Astrocyte (in vitro differentiated cells and primary cell): ENCODE results near the gene SHROOM3. TPM values are rescaled to one million over a fixed set of nuclear protein-coding genes. Genes with fewer than 3 reads are reported as not detected.

Source experiments
- DNase-seq: peaks from one replicate; pipeline ENCODE4 v3.0.0-alpha.2; 2010; ENCODE audit warnings: low read depth
- FAIRE-seq: peaks from 2 replicates; lab custom pipeline; 2011; peaks lifted over from hg19 to GRCh38; lab: Jason Lieb, UNC
- H2AFZ ChIP-seq: 2 replicates; pipeline ENCODE4 v1.6.0; 2012; ENCODE audit warnings: low read depth, low read length, inconsistent platforms
- H3K27ac ChIP-seq: 2 replicates; pipeline ENCODE4 v1.5.1; 2011; ENCODE audit warnings: low read depth, low read length, inconsistent platforms
- H3K27me3 ChIP-seq: 2 replicates; pipeline ENCODE4 v1.6.0; 2011; ENCODE audit warnings: low read length, inconsistent platforms; ENCODE audit not compliant: insufficient read depth
- H3K36me3 ChIP-seq: 2 replicates; pipeline ENCODE4 v1.5.1; 2011; ENCODE audit warnings: low read length, inconsistent platforms; ENCODE audit not compliant: insufficient read depth
- H3K4me1 ChIP-seq: 2 replicates; pipeline ENCODE4 v1.5.1; 2011; ENCODE audit warnings: low read length, inconsistent platforms; ENCODE audit not compliant: insufficient read depth
- H3K4me2 ChIP-seq: 2 replicates; pipeline ENCODE4 v1.6.0; 2012; ENCODE audit warnings: low read length, inconsistent platforms
- H3K4me3 ChIP-seq: 2 replicates; pipeline ENCODE4 v1.5.1; 2011; ENCODE audit warnings: low read depth, mild to moderate bottlenecking, low read length, inconsistent platforms; ENCODE audit not compliant: insufficient read depth
- H3K79me2 ChIP-seq: 2 replicates; pipeline ENCODE4 v1.6.0; 2012; ENCODE audit warnings: mild to moderate bottlenecking, low read length, inconsistent platforms; ENCODE audit not compliant: insufficient read depth
- H3K9ac ChIP-seq: 2 replicates; pipeline ENCODE4 v1.6.0; 2012; ENCODE audit warnings: mild to moderate bottlenecking, low read length, inconsistent platforms
- H3K9me3 ChIP-seq: 2 replicates; pipeline ENCODE4 v1.5.1; 2012; ENCODE audit warnings: low read depth, mild to moderate bottlenecking, low read length, inconsistent platforms; ENCODE audit not compliant: insufficient read depth
- H4K20me1 ChIP-seq: 2 replicates; pipeline ENCODE4 v1.6.0; 2012; ENCODE audit warnings: low read length, inconsistent platforms; ENCODE audit not compliant: insufficient read depth
- H3K27ac Mint-ChIP-seq: one replicate; pipeline ENCODE4 v1.8.0; 2021; ENCODE audit warnings: mild to moderate bottlenecking, mixed read lengths; ENCODE audit not compliant: unreplicated experiment
- H3K27me3 Mint-ChIP-seq: one replicate; pipeline ENCODE4 v1.8.0; 2021; ENCODE audit warnings: low read depth, mixed read lengths; ENCODE audit not compliant: unreplicated experiment
- H3K36me3 Mint-ChIP-seq: one replicate; pipeline ENCODE4 v1.8.0; 2021; ENCODE audit warnings: low read depth, mixed read lengths; ENCODE audit not compliant: unreplicated experiment
- H3K4me1 Mint-ChIP-seq: one replicate; pipeline ENCODE4 v1.8.0; 2021; ENCODE audit warnings: low read depth, mixed read lengths; ENCODE audit not compliant: unreplicated experiment
- H3K4me3 Mint-ChIP-seq: one replicate; pipeline ENCODE4 v1.8.0; 2021; ENCODE audit warnings: mild to moderate bottlenecking, moderate library complexity, mixed read lengths; ENCODE audit not compliant: unreplicated experiment
- H3K9me3 Mint-ChIP-seq: one replicate; pipeline ENCODE4 v1.8.0; 2021; ENCODE audit warnings: mild to moderate bottlenecking, mixed read lengths; ENCODE audit not compliant: unreplicated experiment
- EZH2 ChIP-seq: IDR thresholded peaks from 2 replicates; pipeline ENCODE4 v1.6.1; 2012; ENCODE audit warnings: mild to moderate bottlenecking, low read length, inconsistent platforms; ENCODE audit not compliant: insufficient read depth
- total RNA-seq: library from RNA; stranded (reverse); gene quantifications from 2 replicates; pipeline ENCODE4 v1.2.1, GENCODE V29; 2021
- TF ChIP-seq, protein P1 (sequence below): IDR thresholded peaks from 2 replicates; pipeline ENCODE4 v1.5.1; 2011; ENCODE audit warnings: low read depth, mild to moderate bottlenecking, inconsistent platforms, low read length, moderate library complexity; ENCODE audit not compliant: insufficient read depth

Gene SHROOM3
- total RNA-seq, 1 donor from 2014 or later, result 64.6 TPM

DNA sequence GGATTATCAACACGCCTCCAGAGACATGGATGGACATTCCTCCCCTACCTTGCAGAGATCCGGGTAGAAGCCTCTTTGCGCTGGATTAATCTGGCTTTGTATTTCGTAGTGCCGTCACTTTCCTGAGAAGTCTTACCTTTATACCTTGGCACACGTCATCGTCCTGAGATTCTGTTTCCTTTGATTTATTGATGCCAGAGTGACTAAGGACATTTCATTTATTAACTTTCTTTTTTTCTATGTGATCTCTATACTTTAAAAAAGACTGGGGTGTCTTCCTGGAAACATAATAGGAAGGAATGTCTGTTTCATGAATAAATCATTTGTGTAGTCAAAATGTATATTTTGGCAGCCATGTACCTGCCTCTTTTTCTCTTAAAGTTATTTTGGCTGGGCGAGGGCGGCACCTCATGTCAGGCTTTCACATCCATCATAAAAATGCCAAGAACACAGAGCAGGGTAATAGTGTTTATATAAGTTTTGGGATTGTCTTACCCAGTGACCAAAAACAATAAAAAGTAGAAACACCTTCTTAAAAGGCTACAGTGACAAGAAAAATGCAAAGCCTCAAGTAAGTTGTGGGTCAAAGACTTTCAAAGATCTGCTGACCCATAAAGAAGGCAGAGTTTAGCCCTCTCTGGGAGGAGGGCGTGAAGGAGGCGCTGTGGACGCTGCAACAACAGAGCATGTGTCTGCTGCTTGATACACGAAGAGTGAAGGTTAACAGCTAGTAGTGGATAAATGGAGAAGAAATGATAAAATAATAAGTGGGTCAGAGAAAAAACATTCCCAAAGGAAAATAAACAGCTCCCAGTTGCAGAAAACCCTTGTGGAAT lies 124.4 kb downstream of the SHROOM3 start:
- DNase-seq, result no peak
- Histone ChIP-seq H3K79me2 (no peaks in the 10 kb centered on the region), H3K9me3 (no peaks in the 10 kb centered on the region), H3K27ac (no peak overlapping the region), H3K27me3 (no peaks in the 10 kb centered on the region), H2AFZ (no peak overlapping the region), H3K36me3 (no peaks in the 10 kb centered on the region), H3K4me2 (no peak overlapping the region), H3K4me3 (no peak overlapping the region), H3K4me1 (peaks cover 43% of the 10 kb centered on the region), H3K9ac (no peak overlapping the region), H4K20me1 (no peaks in the 10 kb centered on the region)
- Mint-ChIP-seq H3K27me3 (no peaks in the 10 kb centered on the region), H3K27ac (peak overlapping the region; percentile 48), H3K4me3 (no peak overlapping the region), H3K4me1 (peaks cover 56% of the 10 kb centered on the region), H3K9me3 (peaks cover 3% of the 10 kb centered on the region), H3K36me3 (peaks cover 13% of the 10 kb centered on the region)
- TF ChIP-seq EZH2, result no peak
- TF ChIP-seq, protein P1, sequence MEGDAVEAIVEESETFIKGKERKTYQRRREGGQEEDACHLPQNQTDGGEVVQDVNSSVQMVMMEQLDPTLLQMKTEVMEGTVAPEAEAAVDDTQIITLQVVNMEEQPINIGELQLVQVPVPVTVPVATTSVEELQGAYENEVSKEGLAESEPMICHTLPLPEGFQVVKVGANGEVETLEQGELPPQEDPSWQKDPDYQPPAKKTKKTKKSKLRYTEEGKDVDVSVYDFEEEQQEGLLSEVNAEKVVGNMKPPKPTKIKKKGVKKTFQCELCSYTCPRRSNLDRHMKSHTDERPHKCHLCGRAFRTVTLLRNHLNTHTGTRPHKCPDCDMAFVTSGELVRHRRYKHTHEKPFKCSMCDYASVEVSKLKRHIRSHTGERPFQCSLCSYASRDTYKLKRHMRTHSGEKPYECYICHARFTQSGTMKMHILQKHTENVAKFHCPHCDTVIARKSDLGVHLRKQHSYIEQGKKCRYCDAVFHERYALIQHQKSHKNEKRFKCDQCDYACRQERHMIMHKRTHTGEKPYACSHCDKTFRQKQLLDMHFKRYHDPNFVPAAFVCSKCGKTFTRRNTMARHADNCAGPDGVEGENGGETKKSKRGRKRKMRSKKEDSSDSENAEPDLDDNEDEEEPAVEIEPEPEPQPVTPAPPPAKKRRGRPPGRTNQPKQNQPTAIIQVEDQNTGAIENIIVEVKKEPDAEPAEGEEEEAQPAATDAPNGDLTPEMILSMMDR, result no peak
- no peak for FAIRE-seq

DNA sequence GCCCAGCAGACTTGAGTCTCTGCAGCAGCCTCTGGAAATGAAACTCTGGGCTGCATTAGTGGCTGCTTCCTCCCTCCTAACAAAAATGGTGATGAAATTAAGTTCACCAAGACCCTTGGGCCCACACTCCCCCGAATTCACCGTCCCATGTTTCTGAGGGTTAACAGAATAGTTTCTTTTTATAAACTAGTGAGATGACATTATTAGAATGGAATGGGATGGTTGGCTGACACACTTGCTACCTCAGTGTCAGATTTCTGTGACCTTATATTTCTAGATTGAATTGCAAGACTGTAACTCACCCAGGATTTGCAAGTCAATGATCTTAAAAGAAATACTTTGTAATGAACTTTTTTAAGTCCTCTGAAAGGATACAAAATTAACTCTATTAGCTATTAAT lies 127.1 kb downstream of the SHROOM3 start:
- Histone ChIP-seq H3K9me3 (no peaks in the 10 kb centered on the region), H2AFZ (no peak overlapping the region), H3K9ac (peak overlapping the region; percentile 66), H3K4me1 (peaks cover 49% of the 10 kb centered on the region), H3K4me2 (peak overlapping the region; percentile 68), H3K4me3 (no peak overlapping the region), H3K79me2 (no peaks in the 10 kb centered on the region), H3K27me3 (no peaks in the 10 kb centered on the region), H3K36me3 (no peaks in the 10 kb centered on the region), H3K27ac (peak overlapping the region; percentile 89), H4K20me1 (no peaks in the 10 kb centered on the region)
- Mint-ChIP-seq H3K36me3 (peaks cover 4% of the 10 kb centered on the region), H3K27ac (peak overlapping the region; percentile 99), H3K4me3 (no peak overlapping the region), H3K9me3 (peaks cover 3% of the 10 kb centered on the region), H3K4me1 (peaks cover 65% of the 10 kb centered on the region), H3K27me3 (no peaks in the 10 kb centered on the region)
- TF ChIP-seq, protein P1, result no peak
- no peak for TF ChIP-seq EZH2
- FAIRE-seq (peak; percentile 26), DNase-seq (peak; percentile 94)
